NCI-H187 (cell line): ENCODE data around the gene AMOTL1.
"Not testable (repeated sequence)": the region's sequence is repeated elsewhere in the genome, so short reads cannot be mapped to it uniquely, and the experiment has no call there.

Experiments used
- DNase-seq, 2 experiments: peaks; one replicate each; lab custom pipeline; 2025; lab: John Stamatoyannopoulos, UW

AMOTL1 gene

GRCh38 chr11:94823102-94823732, 55.1 kb downstream of the AMOTL1 start:
- DNase-seq: no peak

DNA sequence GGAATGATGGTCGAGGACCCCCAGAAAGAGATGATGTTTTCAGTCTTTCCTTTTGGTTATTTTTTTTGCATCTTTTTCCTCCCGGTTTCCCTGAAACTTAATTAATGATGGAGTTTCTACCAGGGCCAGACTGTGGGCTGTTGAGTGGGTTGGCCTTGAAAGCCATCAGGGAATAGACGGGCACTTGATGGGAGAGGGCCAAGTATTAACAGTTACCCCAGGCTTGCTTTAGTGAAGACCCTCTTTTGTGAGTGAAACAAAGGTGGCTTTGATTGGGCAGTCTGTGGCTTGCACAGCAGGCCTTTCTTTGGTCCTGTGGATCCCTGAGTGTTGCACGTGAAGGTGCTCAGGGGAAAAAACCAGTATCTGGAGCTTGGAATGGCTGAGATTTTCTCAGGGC, 56.9 kb downstream of the AMOTL1 start:
- no peak for DNase-seq

- no peak for DNase-seq
Observed at GRCh38 chr11:94825481-94825880, 57.3 kb downstream of the AMOTL1 start.

GRCh38 chr11:94826415-94826814, 58.3 kb downstream of the AMOTL1 start:
- DNase-seq: no peak

- DNase-seq: no peak
Observed at GRCh38 chr11:94828088-94828487, 59.9 kb downstream of the AMOTL1 start.

GRCh38 chr11:94830722-94831510, 62.8 kb downstream of the AMOTL1 start:
- DNase-seq: no peak

- no peak for DNase-seq
Observed at GRCh38 chr11:94831529-94831928, 63.4 kb downstream of the AMOTL1 start.

DNA sequence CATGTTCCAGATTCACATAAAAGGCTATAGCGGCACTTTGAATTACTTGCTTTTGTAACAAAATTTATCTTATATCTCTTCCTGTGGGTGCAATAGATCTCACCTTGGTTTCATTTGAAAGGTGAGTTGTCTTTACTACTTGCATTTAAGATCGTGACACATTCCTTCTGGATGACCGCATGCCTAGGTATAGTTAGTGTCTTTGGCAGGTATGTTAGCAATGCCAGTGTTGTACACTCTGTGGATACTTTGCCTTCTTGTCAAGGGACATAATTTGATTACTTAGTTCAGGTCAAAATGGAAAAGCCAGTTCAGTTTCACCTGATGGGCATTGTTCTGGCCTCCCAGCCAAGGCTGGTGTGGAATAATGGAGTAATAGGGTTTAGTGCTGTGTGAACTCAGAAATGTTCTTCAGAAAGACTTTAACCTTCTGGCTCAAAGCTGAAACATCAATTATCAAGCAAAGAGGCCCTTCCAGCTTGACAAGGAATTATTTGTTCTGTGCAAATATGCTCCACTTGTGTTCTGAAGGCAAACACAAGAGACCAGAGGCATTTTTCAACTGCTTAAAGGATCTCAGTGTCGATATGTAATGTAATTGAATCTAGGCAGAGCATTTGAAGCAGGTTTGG, 64.6 kb downstream of the AMOTL1 start:
- DNase-seq: no peak

DNA sequence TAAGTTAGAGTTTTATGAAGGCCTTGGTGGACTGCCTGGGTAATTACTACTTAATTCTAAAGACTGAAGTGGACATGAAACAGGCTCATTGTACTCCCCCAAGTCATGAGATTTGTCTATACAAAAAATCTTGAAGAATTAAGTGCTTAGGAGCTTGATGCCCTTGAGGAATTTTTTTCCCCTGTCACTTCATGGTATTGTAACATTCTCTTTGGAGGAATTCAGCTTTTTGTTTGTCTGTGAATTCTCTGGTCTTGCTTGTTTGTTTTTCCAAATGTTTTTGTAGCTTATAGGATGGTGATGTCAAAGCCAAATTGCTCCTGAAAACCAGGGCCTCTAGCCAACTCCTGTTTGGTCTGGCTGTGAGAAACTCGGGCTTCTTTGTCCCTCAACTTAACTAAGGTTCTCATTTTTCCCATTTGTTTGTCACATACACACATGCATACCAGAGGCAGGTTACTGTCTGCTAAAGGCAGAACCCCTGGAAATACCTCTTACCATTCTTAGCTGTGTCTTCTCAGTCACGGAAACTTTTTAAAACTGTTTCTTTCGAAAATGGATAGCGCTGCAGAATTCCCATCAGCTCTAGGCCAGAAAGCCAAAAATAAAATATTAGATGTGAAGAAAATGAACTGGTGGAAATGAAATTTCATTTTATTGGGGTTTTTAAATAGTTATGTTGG, 66.9 kb downstream of the AMOTL1 start:
- no peak for DNase-seq

- DNase-seq: no peak
Observed at GRCh38 chr11:94835594-94835927, 67.4 kb downstream of the AMOTL1 start.

- DNase-seq: no peak
Observed at GRCh38 chr11:94837317-94837716, 69.2 kb downstream of the AMOTL1 start.

- DNase-seq: no peak
Observed at GRCh38 chr11:94838027-94838731, 70.0 kb downstream of the AMOTL1 start.

DNA sequence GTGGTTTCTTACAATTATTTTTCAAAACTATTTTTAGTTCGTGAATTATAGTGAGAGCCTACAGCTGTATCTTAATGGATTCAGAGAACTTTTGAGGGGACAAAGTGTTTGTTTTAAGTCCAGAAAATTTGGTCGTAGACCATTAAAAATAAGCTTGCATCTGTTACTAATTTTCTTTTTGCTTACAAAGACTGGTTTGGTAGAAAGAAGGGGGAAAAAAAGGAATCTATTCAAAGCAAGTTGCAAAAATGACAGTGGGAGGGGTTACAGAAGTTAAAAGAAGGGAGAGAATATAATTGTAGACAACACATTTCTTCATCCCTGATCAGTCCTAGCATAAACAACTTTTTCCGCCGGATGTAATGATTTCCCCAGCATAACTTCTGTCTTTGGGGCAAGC, 72.1 kb downstream of the AMOTL1 start:
- DNase-seq: no peak

DNA sequence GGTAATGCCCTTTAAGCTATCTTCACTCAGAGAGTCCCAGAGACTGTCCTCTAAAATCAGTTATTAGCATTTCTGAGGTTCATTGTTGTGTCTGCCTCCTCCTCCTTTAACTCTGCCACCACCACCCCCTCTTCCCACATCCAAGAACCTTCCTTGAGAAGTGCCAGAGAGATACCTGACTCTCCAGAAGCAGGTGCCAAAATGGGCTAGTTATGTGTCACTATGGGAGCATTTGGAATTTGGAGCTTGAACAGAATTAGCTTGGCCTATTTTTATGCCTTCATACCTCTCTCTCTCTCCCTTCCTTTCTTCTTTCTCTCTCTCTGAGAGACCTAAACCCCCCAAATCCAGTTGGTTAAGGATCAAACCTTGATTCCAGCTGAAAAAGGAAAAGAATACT, 75.9 kb downstream of the AMOTL1 start:
- no peak for DNase-seq

DNA sequence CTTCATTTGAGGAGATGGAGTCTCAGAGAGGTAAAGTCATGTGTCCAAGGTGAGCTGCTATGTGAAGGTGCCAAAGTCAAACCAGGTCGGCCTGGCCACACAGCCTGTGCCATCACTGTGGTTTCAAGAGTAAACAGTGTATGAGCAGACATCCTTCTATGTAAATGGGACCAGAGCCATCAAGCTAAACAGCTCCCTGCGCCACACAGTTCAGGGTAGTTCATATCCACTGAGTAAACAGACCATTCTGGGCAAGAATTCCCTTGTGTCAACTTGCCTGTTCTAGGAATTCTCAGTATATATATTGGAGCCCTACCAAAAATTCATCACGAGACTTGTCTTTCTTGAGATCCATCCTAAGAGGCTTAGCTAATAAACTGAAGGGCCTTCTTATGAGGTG, 77.5 kb downstream of the AMOTL1 start:
- no peak for DNase-seq

DNA sequence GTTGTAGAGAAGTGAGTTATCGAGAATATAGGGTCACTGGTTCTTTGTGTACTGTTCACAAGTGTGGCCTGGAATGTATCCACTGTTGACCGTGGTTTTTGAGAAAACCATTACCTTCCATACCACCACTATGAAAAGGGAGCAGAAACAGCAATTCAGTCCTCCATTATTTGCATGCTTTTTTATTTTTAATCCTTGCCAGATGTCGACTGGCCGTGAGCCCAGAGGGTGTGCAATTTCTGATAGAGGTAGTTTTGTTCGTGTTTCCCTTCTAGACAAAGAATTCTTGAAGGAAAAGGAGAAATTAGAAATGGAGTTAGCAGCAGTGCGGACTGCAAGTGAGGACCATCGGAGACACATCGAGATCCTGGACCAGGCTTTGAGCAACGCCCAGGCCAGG, 81.7 kb downstream of the AMOTL1 start:
- DNase-seq: no peak

DNA sequence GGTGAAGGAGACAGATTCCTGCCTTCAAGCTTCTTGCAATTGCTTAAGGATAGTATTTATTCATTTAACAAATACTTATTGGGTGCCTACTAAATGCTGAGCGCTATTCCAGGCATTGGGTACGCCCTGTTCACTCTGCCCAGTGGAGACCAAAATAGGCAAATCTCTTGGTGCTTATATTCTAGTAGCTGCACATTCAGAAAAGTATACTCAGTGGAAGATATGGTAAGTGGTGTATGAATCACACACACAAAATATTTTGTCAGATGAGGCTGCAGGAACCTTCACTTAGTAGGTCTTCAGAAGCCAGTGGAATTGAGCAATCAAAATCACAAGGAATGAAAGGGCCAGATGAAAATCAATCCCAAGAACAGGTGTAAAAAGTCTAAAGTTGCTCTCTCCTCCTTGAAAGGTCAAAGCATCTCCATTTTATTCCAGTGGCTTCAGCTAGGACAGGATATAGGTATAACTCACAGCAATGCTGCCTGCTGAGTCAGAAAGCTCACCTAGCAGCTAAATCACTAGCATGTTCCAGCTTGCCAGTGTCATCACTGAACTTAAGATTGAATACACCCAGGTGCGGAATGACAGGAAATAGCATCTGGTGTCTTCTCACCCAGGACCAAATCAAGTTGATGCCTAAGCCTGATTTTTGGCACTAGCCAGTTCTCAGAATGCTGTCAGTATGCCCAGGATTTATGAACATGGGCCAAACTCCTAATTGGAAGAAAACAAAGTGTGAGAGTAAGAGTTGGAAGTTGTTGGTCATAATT, 83.9 kb downstream of the AMOTL1 start:
- DNase-seq: no peak

- DNase-seq: not testable (repeated sequence)
Observed at GRCh38 chr11:94853288-94853687, 85.1 kb downstream of the AMOTL1 start.

- no peak for DNase-seq
Observed at GRCh38 chr11:94853836-94854235, 85.7 kb downstream of the AMOTL1 start.

DNA sequence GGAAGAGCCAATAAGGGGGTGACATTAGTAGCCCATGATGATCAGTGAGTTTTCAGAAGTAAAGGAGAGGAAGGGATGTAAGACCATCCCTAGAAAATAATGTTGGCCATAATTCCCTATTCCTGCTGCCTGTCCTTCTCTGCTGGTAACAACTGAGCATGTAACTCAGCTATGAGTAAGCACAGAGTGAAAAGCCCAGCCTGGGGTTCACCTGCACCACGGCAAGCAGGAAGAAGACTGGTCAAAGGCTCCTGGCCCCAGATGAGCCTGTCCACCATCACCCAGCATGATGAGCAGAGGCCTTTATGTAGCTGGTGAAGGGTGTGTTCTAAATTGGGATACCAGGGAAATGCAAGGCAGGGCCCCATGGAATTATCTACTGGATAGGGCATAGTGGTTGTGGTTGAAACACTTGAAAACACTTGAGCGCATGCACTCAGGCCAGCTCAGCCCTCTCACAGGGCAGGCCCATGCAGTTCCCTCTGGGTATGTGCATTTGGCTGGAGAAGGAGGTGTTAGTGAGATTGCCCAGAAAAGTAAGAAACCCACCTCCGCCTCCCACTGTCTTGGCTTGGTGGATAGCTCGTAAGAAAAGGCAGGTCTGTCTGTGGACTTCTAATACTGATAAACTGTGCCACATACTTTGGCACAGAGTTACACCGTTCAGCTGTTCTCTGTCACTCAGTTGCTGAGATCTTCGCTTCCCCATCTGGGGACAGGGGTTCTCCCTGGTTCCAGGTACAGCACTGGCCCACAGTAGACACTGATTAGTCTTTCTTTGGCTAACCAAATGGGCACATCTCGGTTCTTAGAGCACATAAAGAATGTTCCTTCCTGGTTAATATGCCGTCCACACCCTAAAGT, 86.8 kb downstream of the AMOTL1 start:
- no peak for DNase-seq
